Brain microvascular endothelial cell (primary cell): ENCODE measurements around the gene THUMPD3.

Experiments
- DNase-seq: peaks from one replicate; pipeline ENCODE4 v3.0.0-alpha.2; 2020
- H3K27ac ChIP-seq: fragments of 250-450 bp; sonication (Bioruptor Pico); 2 replicates; pipeline ENCODE4 v1.5.1; 2020; ENCODE audit warnings: mild to moderate bottlenecking, moderate library complexity
- H3K27me3 ChIP-seq: fragments of 250-450 bp; sonication (Bioruptor Pico); replicated peaks from 2 replicates; pipeline ENCODE4 v1.5.1; 2020; ENCODE audit warnings: mild to moderate bottlenecking
- H3K36me3 ChIP-seq: fragments of 250-450 bp; sonication (Bioruptor Pico); replicated peaks from 2 replicates; pipeline ENCODE4 v1.5.1; 2020; ENCODE audit warnings: mild to moderate bottlenecking
- H3K4me3 ChIP-seq: 2 replicates; pipeline ENCODE4 v1.5.1; 2011; ENCODE audit warnings: low read depth, mild to moderate bottlenecking, control low read depth, low read length, moderate library complexity
- in situ Hi-C: cut with HindIII; loops from 2 replicates; pipeline ENCODE4 v1.10.0; 2017; ENCODE audit warnings: low sequenced_read_pairs, low pct_ligation_motif_present
- TF ChIP-seq, protein P1 (sequence below): IDR thresholded peaks from 2 replicates; pipeline ENCODE4 v1.5.1; 2011; ENCODE audit warnings: low read depth, mild to moderate bottlenecking, moderate library complexity, low read length, control low read depth, inconsistent platforms; ENCODE audit errors: missing control alignments

THUMPD3 gene, protein sequence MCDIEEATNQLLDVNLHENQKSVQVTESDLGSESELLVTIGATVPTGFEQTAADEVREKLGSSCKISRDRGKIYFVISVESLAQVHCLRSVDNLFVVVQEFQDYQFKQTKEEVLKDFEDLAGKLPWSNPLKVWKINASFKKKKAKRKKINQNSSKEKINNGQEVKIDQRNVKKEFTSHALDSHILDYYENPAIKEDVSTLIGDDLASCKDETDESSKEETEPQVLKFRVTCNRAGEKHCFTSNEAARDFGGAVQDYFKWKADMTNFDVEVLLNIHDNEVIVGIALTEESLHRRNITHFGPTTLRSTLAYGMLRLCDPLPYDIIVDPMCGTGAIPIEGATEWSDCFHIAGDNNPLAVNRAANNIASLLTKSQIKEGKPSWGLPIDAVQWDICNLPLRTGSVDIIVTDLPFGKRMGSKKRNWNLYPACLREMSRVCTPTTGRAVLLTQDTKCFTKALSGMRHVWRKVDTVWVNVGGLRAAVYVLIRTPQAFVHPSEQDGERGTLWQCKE

DNA sequence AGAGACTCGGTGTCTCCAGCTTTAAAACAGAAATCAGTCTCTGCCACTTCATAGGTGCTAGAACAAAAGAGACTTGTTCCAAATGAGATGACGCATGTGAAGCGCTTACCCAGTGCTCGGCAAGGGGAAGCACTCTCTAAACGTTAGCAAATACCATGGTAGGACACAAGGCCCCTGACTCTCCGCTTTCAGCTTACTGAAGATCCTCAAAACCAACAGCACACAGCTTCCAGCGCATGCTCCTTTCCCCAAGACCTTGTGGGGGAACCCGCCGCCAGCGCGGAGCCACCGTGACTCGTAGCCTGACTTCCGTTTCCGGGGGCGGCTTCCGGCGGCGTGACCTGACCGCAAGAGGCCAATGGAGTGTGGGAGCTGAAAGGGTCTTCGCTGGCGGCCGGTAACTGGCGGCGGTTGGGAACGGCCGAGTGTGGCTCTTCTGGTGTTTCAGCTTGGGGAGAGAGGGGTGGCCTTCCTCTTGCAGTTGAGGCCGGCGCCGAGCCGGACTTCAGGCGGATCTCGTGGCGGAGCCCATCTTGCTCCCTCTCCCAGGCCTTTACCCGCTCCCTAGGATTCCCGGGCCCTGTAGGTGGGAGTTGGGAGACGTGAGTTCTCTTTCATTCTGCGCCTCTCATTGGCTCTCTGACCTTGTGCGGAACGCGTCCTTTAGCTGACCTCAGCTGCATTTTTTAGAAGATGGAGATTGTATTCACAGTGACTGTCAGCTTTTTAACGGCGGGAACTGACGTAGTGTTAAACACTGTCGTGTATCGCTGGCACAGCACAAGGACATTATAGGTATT, at the start of gene THUMPD3:
Gene THUMPD3 (plus strand): TSS at position 324 of the 800 bp plus-strand sequence. CDS start 2,015 bp downstream, outside the sequence.
- Histone ChIP-seq H3K36me3 (peaks cover 12% of the 10 kb centered on the region), H3K4me3 (peak within 1 kb of the TSS; percentile 69), H3K27me3 (no peaks in the 10 kb centered on the region), H3K27ac (peak within 1 kb of the TSS; percentile 96)
- peak; percentile 88 for DNase-seq
- in situ Hi-C loops, result loop anchor here (25.0 kb wide), 1 partner anchor 99 kb away; no protein-coding TSS in a partner anchor
- TF ChIP-seq, protein P1, sequence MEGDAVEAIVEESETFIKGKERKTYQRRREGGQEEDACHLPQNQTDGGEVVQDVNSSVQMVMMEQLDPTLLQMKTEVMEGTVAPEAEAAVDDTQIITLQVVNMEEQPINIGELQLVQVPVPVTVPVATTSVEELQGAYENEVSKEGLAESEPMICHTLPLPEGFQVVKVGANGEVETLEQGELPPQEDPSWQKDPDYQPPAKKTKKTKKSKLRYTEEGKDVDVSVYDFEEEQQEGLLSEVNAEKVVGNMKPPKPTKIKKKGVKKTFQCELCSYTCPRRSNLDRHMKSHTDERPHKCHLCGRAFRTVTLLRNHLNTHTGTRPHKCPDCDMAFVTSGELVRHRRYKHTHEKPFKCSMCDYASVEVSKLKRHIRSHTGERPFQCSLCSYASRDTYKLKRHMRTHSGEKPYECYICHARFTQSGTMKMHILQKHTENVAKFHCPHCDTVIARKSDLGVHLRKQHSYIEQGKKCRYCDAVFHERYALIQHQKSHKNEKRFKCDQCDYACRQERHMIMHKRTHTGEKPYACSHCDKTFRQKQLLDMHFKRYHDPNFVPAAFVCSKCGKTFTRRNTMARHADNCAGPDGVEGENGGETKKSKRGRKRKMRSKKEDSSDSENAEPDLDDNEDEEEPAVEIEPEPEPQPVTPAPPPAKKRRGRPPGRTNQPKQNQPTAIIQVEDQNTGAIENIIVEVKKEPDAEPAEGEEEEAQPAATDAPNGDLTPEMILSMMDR, result no peak

DNA sequence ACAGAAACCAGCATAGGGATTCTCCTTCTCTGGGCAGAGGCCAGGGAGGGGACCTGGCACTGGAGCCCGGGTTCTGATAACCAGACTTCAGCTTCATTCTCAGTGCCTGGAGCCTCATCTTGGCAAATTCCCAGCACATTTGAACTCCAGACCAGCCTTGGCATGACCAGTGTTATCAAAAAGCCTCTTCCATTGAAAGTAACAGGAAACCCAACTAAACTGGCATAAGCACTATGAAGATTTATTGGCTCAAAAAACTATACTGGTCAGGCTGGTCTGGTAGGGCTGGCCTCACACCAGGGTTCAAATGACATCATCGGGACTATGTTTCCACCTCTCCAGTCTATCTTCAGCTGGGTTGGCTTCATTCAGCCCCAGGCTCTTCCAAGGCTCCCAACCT, 48.1 kb upstream of the THUMPD3 start:
- in situ Hi-C loops, result loop anchor here (25.0 kb wide), 1 partner anchor 327 kb away; no protein-coding TSS in a partner anchor
- H3K27me3 ChIP-seq, result no peaks in the 10 kb centered on the region

DNA sequence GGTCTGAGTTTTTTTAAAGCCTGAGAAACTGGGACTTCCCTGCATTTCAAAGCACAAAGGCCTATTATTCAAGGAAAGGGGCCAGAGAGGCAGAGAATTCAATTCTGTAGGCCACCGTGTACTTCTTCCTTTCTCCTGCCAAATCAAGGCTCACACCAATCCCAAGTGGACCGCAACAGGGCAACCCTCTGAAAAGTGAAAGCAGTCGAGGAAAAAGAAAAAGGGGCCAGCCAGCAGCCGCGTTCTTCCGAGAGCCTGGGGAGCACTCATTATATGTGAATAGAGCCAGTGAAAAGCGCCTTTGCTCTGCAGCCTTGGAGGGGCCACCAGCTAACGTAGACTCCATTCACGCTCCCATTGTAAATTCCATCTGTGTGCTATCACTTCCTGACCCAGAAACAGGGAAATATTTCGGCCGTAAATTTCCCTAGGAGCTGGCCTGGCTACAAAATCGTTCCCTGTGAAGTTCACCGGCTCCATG, 45.9 kb upstream of the THUMPD3 start:
- in situ Hi-C loops, result loop anchor here (25.0 kb wide), 1 partner anchor 330 kb away; no protein-coding TSS in a partner anchor
- Histone ChIP-seq H3K27ac (peak overlapping the region; percentile 32), H3K36me3 (no peaks in the 10 kb centered on the region), H3K27me3 (no peaks in the 10 kb centered on the region), H3K4me3 (peak overlapping the region; percentile 31)
- peak; percentile 28 for DNase-seq
- TF ChIP-seq, protein P1, result no peak

More for the DNA sequence above, 48.1 kb upstream of the THUMPD3 start:
- Histone ChIP-seq H3K27ac (no peak overlapping the region), H3K36me3 (no peaks in the 10 kb centered on the region), H3K4me3 (no peak overlapping the region)
- DNase-seq, result no peak
- TF ChIP-seq, protein P1, result no peak

DNA sequence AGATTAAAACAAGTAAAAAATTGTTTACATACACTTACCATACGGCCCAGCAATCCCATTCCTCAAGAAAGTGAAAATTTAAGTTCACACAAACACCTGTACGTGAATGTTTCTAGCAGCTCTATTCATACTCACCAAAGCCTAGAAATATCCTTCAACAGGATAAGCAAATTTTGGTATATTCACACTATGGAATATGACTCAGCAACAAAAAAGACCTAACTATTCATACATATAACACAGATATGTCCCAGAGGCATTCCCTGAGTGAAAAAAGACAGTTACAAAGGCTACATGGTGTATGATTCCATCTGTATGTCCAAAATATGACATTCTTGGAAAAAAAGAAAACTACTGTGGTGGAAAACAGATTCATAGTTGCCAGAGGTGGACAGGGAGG, 40.1 kb upstream of the THUMPD3 start:
- DNase-seq, result no peak
- H3K4me3 ChIP-seq, result no peak overlapping the region
- H3K27me3 ChIP-seq, result no peaks in the 10 kb centered on the region
- in situ Hi-C loops, result loop anchor here (25.0 kb wide), 1 partner anchor 335 kb away; no protein-coding TSS in a partner anchor
- TF ChIP-seq, protein P1, result no peak
- no peak overlapping the region for H3K27ac ChIP-seq
- no peaks in the 10 kb centered on the region for H3K36me3 ChIP-seq

DNA sequence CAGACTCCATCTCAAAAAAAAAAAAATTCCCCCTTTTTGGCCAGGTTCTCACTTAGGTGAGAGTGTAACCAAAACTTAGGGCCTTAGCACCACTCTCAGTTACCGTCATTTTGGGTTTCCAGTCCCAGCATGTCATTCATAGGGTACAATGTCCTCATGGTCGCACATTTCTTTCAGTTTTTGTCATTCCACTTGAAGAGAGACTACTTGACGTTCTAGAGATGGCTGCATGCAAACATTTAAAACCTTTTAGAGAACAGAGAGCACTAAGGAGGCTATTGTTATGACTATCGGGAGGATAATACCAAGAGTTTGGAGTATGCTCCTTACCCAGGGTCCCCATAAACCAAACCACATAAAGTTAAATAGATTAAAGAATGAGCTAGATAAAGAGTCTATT, 37.9 kb upstream of the THUMPD3 start:
- TF ChIP-seq, protein P1, result no peak
- no peaks in the 10 kb centered on the region for H3K27me3 ChIP-seq
- H3K27ac ChIP-seq, result no peak overlapping the region
- DNase-seq, result no peak
- in situ Hi-C loops, result loop anchor here (25.0 kb wide), 1 partner anchor 338 kb away; no protein-coding TSS in a partner anchor
- H3K4me3 ChIP-seq, result no peak overlapping the region
- no peaks in the 10 kb centered on the region for H3K36me3 ChIP-seq
